HS-5 (cell line): Measurements from ENCODE around the gene FAM47B.
A peak's percentile ranks its signal among the peaks of the same experiment; 100 is the strongest.

Experiments used
- DNase-seq: peaks from one replicate; pipeline ENCODE4 v3.0.0-alpha.2; 2012; ENCODE audit warnings: low read depth

The FAM47B gene

DNA sequence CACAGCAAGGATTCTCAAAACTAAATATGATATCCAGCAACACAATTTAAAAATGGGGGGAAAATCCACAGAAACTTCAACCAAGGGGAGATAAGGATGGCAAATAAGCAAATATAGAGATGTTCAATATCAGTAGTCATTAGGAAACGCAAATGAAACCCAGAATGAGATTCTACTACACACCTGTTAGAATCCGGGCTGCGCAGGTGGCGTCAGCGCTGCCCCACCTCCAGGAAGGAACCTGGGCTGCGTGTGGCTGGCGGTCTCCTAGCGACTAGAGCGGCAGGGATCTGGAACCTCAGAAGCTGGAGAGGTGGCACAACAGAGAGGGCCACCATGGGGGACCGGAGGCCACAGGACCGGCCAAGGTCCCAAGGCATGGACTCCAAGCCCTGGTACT lies at the start of gene FAM47B:
TSS of gene FAM47B (plus strand) at position 301 of the 400 bp plus-strand sequence. CDS start at position 337, 36 bp downstream.
- DNase-seq = no peak

DNA sequence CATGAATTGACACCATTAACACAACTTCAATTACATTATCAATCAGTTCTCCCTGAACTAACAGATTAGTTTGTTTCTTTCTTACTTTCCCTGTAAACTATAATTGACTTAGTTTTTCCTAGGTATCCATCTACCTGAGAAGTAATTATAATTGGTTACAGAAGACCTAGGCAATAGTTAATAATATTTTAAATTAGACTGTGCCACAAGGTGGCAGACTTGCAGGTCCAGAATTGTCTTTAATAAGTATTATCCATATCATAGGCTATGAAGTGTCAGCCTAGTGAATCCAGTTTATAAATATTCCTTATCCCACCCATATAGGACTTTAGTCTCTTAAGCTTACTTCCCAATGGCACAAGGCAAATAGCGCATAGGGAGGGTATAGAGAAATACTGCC lies 48.9 kb upstream of the FAM47B start:
- DNase-seq = no peak

DNA sequence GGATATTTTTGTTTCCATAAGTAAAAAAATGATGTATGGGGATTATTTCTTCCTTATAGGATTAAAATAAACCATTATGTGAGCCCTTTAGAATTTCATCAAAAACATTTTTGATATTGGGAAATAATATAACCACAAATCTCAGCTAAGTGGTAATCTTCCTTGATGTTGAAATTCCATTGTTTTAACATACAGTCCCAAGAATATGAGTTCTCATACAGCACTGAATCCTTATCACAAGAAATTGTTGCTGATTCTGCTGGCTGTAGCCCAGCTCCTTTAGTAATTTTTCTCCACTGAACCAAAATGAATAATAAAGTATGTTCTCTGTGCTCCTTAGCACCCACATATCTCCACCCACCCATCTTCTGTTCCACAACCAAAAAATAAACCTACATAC lies 41.9 kb upstream of the FAM47B start:
- DNase-seq = no peak

DNA sequence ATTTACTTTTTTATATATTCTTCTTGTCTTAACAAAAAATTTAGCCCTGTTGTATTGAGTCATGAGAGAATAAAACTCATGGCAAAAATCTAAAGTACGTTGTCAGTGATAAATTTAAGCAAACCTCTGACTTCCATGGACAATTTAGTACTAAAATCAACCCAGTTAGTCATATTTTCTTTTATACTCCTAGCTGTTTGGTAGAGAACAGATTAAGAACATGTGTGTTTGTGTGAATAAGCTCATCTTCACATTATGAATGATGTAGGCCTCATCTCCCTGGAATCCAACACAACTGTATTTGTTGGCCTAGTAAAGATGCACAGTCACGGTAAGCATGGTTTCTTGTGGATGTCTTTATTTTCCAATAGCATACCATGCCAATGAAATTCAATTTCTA lies 40.8 kb upstream of the FAM47B start:
- no peak for DNase-seq

DNA sequence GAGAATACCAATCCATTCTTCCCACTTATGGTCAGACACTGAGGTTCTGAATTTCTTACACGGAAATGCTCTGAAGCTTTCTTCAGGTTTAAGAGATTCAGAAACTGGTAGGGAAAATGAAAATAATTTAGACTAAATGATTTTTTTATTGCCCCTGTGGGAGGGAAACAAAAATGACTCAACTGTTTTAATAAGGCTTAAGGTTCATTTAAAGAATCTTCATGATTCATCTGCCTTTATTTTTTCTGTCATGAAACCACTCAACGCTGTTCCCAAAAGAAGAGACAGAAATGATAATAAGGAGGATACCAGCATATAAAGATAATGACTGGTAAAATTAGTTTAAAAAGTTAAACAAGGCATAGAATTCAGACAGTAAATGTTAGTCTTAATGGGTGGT lies 39.3 kb upstream of the FAM47B start:
- DNase-seq = no peak

DNA sequence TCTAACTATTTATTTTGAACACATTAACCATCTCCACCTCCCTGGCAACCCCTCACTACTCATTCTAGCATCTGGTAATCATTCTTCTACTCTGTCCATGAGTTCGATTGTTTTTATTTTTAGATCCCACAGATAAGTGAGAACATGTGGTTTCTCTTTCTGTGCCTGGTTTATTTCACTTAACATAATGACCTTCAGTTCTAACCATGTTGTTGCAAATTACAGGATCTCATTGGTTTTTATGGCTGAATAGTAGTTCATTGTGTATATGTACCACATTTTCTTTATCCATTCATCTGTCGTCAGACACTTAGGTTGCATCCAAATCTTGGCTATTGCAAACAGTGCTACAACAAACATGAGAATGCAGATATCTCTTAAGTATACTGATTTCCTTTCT lies 33.4 kb upstream of the FAM47B start:
- no peak for DNase-seq

DNA sequence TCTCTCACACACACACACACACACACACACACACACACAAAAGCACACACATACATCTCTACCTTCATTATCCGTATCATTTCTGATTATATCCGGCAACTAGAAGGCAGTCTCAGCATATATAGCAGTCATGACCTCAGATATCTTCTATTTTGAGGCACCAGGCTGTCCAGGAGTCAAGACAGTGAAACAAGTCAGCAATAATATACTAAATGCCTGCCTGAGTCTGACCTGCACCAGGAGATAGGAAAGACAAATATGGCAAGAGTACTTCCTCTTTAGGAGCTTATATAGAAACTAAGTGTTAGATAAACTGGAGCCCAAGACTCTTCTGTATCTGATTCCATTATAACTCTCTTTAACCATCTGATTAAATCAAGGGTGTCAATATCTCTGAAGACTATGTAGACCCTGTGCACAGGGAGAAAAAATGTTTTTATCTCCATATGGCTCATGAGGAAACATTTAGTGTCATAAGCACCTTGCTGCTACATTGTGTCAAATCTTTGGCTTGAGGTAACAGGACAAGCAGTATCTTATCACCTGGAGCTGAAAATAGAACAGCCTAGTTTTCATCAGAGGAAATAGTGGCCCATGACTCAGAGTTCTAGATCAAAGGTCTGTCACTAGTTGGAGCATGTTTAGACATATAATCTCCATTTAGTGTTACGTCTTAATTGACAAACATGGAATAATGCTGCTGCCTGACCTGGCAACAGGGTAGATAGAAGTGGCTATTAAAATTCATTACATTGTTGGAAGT lies 27.0 kb upstream of the FAM47B start:
- no peak for DNase-seq

DNA sequence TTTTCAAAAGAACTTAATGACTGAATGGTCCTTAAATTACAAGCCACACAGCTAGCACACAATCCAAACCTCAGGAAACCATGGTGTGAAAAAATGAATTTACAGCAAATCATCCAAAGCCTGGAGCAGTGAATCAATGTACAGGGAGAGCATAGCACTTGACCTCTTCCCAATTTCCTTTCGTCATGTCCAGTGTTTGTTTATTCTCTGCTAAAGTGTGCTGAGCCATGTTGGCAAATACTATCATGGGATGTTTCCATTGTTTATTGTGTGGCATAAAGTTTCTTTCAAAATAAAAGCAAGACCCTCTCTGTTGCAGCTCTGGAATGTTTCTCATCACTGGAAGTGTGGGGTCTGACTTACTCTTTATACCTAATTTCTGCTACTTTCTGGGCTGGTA lies 25.4 kb upstream of the FAM47B start:
- DNase-seq = no peak

DNA sequence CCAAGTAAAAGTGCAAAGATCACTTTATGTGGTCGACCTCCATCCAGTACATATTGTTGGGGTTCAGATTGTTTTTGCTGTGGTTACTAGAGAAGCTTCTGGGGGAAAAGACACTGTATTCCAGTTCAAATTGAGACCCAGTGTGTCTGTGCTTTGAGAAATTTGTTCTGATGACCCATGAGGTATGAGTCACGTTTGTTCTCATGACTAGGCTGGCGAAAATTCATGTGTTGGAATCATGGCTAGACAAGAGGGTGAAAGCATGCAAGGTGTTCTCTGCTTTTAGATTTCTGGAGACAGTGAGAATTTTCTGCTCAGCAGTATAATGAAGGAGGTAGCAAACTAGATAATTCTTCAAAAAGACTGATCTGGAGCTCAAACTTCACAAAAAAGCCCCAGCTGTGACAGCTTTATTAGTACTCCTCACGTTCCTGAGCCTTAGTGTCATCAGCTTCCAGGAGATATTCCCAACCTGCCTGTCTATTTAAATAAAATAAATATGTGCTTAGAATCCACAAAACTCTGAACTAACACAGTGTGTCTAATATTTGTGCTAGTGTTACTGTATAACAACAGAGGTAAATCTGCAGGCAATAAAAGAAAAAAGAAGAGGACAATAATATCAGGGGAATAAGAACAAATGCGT lies 24.4 kb upstream of the FAM47B start:
- no peak for DNase-seq

DNA sequence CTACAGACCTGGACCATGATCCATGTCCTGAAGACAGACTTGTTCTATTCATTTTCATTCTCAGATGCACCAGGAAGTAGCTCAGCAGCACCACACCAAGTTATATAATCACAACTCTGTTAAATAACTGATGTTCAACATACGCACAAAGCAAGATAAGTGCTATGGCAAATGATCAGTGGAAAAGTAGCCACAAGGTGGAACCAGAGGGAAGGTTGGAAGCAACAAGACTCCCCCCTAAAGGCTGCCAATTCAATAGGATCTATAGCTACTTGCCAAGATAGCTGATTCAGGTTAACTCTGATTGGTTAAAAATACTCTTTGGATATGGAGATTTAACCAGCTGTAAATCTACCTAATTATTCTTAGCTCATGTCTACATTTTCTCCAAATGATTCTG lies 23.7 kb upstream of the FAM47B start:
- no peak for DNase-seq

DNA sequence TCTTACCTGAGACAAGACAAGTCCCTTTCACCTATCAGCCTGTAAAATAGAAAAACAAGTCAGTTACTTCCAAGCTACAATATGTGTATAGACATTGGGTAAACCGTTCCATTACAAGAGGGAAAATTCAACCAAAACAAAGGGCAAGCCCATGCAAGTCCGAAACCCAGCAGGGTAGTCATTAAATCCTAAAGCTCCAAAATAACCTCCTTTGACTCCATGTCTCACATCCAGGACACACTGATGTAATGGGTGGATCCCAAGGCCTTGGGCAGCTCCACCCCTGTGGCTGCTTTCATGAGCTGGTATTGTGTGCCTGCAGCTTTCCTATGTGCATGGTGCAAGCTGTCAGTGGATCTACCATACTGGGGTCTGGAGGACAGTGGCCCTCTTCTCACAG lies 14.7 kb upstream of the FAM47B start:
- DNase-seq = no peak

DNA sequence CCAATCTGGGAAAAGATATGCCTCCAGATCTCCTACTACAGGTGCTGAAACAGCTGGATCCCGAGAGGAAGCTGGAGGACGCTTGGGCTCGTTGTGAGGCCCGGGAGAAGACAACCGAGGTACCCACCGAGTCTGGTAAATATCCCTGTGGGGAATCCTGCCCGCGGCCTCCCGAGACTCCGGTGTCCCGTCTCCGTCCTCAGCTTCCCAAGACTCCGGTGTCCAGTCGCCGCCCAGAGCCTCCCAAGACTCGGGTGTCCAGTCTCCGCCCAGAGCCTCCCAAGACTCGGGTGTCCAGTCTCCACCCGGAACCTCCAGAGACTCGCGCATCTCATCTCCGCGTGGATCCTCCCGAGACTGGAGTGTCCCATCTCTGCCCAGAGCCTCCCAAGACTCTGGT lies 639 bp downstream of the FAM47B start:
- DNase-seq = no peak

DNA sequence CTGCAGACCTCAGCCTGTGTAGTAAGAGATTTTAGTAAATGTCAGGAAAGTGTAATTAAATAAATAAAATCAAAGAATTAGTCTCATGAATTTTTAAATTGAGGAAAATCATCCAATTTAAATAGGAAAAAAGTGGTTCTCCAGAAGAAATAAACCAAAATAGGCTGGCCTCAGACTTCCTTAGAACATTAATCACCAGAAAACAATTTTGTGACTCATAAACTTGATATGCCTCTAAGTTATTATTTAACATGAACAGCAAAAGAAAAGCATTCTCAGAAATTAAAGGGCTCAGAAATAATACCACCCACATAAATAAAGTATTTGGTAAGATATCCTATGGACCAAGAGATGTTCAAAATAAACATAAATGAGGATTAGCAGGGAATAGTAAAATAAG lies 14.3 kb downstream of the FAM47B start:
- peak; percentile 23 for DNase-seq

DNA sequence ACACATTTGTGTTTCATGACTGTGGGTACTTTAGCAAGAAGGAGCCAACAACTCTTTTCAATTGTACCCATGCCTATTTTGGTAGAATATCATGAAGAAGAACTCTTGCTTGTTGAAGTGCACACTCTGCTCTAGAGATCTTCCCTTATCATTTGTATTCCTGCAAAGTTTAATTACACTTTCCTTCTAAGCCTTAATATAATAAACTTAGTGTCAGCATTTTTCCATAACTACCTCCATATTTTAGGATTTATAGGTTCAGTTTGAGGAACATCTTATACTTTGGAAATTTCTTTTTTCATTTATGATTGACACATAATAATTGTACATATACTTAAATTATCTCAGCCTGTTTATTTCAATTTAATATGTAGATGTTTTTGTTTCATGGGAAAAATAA lies 19.1 kb downstream of the FAM47B start:
- no peak for DNase-seq

DNA sequence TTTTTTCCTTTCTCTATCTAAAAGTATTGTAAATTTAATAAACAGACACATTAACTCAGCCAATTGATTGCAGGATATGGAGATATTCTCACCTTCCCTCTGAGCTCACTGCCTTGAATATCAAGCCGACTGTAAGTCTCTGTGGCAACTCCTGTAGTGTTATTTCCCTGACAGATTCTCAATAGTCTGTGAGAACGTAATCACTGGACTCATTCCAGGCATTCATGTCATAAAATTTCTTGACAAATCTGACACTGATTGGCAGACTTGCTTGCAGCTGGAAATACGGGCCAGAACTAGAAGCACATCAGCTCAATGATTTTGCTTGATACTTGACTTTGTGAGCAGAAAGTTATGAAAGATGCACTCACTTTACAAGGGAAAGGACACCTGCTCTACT lies 29.6 kb downstream of the FAM47B start:
- no peak for DNase-seq

DNA sequence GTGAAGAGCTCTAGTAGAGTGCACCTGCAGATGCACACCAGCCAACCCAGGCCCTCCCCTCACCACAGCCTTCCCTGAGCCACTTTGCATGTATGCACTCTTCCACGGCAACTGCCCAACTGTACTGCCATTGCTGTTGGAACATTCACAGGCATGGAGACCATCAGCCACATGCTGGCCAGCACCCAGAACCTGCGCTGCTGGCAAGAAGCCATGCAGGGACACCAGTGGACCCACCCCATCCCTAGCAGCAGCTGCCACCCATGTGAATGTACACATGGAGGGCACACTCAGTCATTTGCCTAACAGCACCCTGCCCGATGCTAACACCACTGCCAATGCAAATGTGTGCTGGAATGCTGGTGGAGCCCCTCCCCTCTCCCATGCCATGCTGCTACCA lies 35.6 kb downstream of the FAM47B start:
- DNase-seq = no peak

DNA sequence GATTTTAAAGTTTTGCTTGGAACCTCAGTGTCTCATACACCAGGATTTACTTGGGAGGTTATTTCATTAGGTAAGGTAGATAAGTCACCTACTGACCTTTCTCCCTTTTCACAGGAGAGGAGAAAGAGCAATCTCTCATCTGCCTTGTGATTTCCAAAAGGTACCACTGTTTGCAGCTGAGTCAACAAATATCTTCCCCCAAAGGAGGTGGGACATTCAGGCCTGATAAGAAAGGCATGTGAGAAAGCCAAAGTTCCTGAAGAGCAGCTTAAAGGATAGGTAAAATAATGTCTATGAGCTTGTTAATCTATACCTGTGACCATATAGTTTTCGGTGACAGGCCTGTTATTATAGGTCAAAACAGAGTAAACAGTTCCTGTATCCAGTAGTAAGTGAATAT lies 45.0 kb downstream of the FAM47B start:
- no peak for DNase-seq
